Liver (tissue), 3 donors: Measurements from ENCODE around the gene RIT2.

Source experiments
- CTCF ChIP-seq: fragments of 150-350 bp; IDR thresholded peaks from 2 replicates; pipeline ENCODE4 v1.5.1; 2017; ENCODE audit warnings: improper control_type of control experiment, low read depth, low read length; ENCODE audit not compliant: missing input control
- EGR1 ChIP-seq, 2 donors: IDR thresholded peaks; 2 replicates each; pipeline ENCODE4 v1.6.1; 2016 to 2018; ENCODE audit warnings: antibody characterized with exemption in 2 of 2, low read depth in 2 of 2
- GABPA ChIP-seq, 2 donors: IDR thresholded peaks in 1 of 2; conservative IDR thresholded peaks in 1 of 2; 2 replicates each; pipeline ENCODE4 v1.6.1; 2016; ENCODE audit warnings: antibody characterized with exemption in 2 of 2, mild to moderate bottlenecking in 1 of 2, moderate library complexity in 1 of 2
- HNF4G ChIP-seq: IDR thresholded peaks from 2 replicates; pipeline ENCODE4 v1.6.1; 2016; ENCODE audit warnings: antibody characterized with exemption
- JUND ChIP-seq, 2 donors: IDR thresholded peaks; 2 replicates each; pipeline ENCODE4 v1.6.1; 2016; ENCODE audit warnings: antibody characterized with exemption in 2 of 2
- NR2F2 ChIP-seq: IDR thresholded peaks from 2 replicates; pipeline ENCODE4 v1.6.1; 2016; ENCODE audit warnings: antibody characterized with exemption
- RAD21 ChIP-seq, 2 donors: IDR thresholded peaks; 2 replicates each; pipeline ENCODE4 v1.6.1; 2016; ENCODE audit warnings: antibody characterized with exemption in 2 of 2, mild to moderate bottlenecking in 2 of 2
- REST ChIP-seq: IDR thresholded peaks from 2 replicates; pipeline ENCODE4 v1.6.1; 2016; ENCODE audit warnings: antibody characterized with exemption, mild to moderate bottlenecking
- SP1 ChIP-seq: IDR thresholded peaks from 2 replicates; pipeline ENCODE4 v1.6.1; 2018; ENCODE audit warnings: antibody characterized with exemption, mild to moderate bottlenecking
- YY1 ChIP-seq: IDR thresholded peaks from 2 replicates; pipeline ENCODE4 v1.6.1; 2016; ENCODE audit warnings: antibody characterized with exemption, mild to moderate bottlenecking
- donor health status: healthy.
- donor health status: healthy.

GRCh38 chr18:42953306-42953705 is 162.2 kb downstream of the RIT2 start:
- TF ChIP-seq GABPA (IDR thresholded peaks at IDR 0.05 in 1 of 2, conservative IDR thresholded peaks at IDR 0.05 in 1 of 2), result no peak
- TF ChIP-seq CTCF, result no peak
- TF ChIP-seq JUND (IDR thresholded peaks at IDR 0.05), result no peak
- TF ChIP-seq EGR1 (IDR thresholded peaks at IDR 0.05; ENCODE audit: low read depth in 2 of 2), result no peak
- TF ChIP-seq REST, result no peak
- no peak for TF ChIP-seq SP1
- TF ChIP-seq RAD21 (IDR thresholded peaks at IDR 0.05), result no peak
- no peak for TF ChIP-seq HNF4G
- no peak for TF ChIP-seq YY1
- TF ChIP-seq NR2F2, result no peak
